SH-SY5Y (cell line): Measurements from ENCODE around the gene HMGN1.

Experiments used
- GATA2 ChIP-seq: IDR thresholded peaks from 2 replicates; pipeline ENCODE4 v1.6.1; 2011; ENCODE audit warnings: mild to moderate bottlenecking, low read depth, low read length
- GATA3 ChIP-seq: IDR thresholded peaks from 2 replicates; pipeline ENCODE4 v1.6.1; 2011; ENCODE audit warnings: low read depth, mild to moderate bottlenecking, low read length, moderate library complexity

DNA sequence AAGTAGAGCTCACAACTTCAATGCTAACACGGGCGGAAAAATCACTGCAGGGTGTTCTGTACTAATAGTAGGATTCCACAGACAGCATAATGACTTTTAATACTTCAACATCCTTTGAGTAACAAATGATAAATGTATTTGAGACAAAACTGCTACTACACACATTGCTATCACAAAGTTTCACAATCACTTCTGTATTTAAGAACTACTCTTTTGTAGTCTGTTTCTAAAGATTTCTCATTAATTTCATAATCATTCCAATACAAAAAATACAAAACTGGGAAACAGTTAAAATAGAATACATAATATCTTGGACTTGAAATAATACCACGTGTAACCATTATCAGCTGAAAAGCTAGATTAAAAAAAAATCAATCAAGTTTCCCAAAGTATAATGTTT is 2.7 kb downstream of the HMGN1 start:
- TF ChIP-seq GATA3 (no peak), GATA2 (no peak)
